ENCODE measurements around the gene AK9. TPM values are rescaled to one million over a fixed set of nuclear protein-coding genes. Genes with fewer than 3 reads are reported as not detected.

Gene AK9
- total and polyA plus RNA-seq, 2 of the 8 experiments (the other 6 are each of a cell fraction or from before 2014, with no cell fraction given), result 1.8 to 2.2 TPM

DNA sequence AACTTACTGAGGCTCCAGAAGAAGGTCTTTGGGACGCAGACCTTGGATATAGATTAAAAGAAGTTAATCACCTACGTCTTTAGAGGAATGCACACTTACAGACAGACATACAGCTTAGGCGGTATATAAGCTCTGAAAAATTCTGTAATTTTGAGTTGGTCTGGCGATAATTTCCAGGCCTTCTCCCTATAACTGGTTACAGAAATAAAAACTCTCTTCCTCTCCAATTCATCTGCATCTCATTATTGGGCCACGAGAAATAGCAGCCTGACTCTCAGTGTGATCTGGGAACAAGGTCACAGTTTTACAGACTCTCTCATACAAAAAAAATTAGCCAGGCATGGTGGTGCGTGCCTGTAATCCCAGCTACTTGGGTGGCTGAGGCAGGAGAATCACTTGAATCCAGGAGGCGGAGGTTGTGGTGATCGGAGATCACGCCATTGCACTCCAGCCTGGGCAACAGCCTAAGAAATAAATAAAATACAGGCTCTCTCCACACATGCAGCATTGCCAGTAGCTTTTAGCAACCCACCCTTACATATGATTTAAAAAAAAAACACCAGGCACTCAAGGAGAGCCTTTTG lies 212.7 kb downstream of the AK9 start:
- Histone ChIP-seq H3K4me1 (replicated peaks in 1 of 4; ENCODE audit: control insufficient read depth in 3 of 4, insufficient read depth in 4 of 4, low read length in 3 of 4) (peaks cover 2 to 15% (median 3%) of the 10 kb centered on the region in 4 experiments; a peak in 4 of 7 replicates), H3K79me1 (ENCODE audit: low read depth, low read length) (peaks cover 9% of the 10 kb centered on the region), H2BK12ac (ENCODE audit: low read depth, low read length) (no peak overlapping the region), H3K23me2 (ENCODE audit: low read depth, low read length) (0 out of 2 replicates have a peak, but pooled peaks cover 5% of the 10 kb centered on the region), H4K8ac (ENCODE audit: extremely low read depth, insufficient read depth, low read length) (no peak overlapping the region), H3K18ac (ENCODE audit: extremely low read depth, low read length) (no peak overlapping the region), H3K4ac (replicated peaks; ENCODE audit: insufficient read length, low read depth, low read length) (no peak overlapping the region), H3K23ac (ENCODE audit: insufficient read length) (no peak overlapping the region), H2AFZ (ENCODE audit: low read length) (no peak overlapping the region), H3K4me2 (ENCODE audit: insufficient read depth in 1 of 2, low read depth in 2 of 2, low read length in 2 of 2) (peak overlapping the region; percentile 49 to 72), H3K27me3 (replicated peaks in 1 of 4; ENCODE audit: control insufficient read depth in 3 of 4, extremely low read depth in 1 of 4, insufficient read depth in 3 of 4, low read length in 3 of 4) (no peaks in the 10 kb centered on the region), H4K20me1 (replicated peaks in 1 of 2; ENCODE audit: control insufficient read depth in 1 of 2, insufficient read depth in 2 of 2, low read length in 2 of 2) (peaks cover 4 to 16% of the 10 kb centered on the region in 2 experiments), H2BK5ac (ENCODE audit: low read depth, low read length) (no peak overlapping the region), H3K9ac (replicated peaks in 1 of 4; ENCODE audit: extremely low read depth in 1 of 4, low read depth in 3 of 4, low read length in 3 of 4) (no peak overlapping the region; a peak in 1 of 7 replicates), H4K91ac (replicated peaks; ENCODE audit: insufficient read length, low read length) (no peak overlapping the region), H3K27ac (ENCODE audit: low read depth, low read length) (no peak overlapping the region), H3K56ac (replicated peaks; ENCODE audit: insufficient read length, low read depth, low read length) (no peak overlapping the region), H2AK5ac (ENCODE audit: low read depth, low read length) (no peak overlapping the region), H3K79me2 (ENCODE audit: control insufficient read depth in 1 of 2, insufficient read depth in 2 of 2, low read length in 2 of 2) (peaks cover 20 to 74% of the 10 kb centered on the region in 2 experiments), H3K14ac (ENCODE audit: insufficient read length) (no peak overlapping the region), H3K36me3 (ENCODE audit: control insufficient read depth in 2 of 4, insufficient read depth in 4 of 4, low read length in 3 of 4) (peaks cover 9 to 70% (median 47%) of the 10 kb centered on the region in 4 experiments), H4K5ac (ENCODE audit: insufficient read length, low read depth, low read length) (no peak overlapping the region), H3K4me3 (ENCODE audit: extremely low read depth in 1 of 4, insufficient read depth in 2 of 4, low read depth in 3 of 4, low read length in 4 of 4) (peak overlapping the region in 2 of 4 experiments; percentile 6 to 48; a peak in 5 of 8 replicates), H3K9me3 (ENCODE audit: insufficient read depth in 2 of 2, low read depth in 1 of 2, low read length in 1 of 2) (no peaks in the 10 kb centered on the region), H2BK20ac (ENCODE audit: low read length) (no peak overlapping the region), H2BK15ac (ENCODE audit: low read length) (no peak overlapping the region), H2BK120ac (replicated peaks; ENCODE audit: low read depth, low read length) (no peak overlapping the region)
- no peak for FAIRE-seq
- ChIA-PET CTCF (ENCODE audit: partially characterized antibody) (interaction anchor here (0.7 to 1.7 kb wide), 3 partner anchors 9 to 290 kb away, joined by 3 to 5 read pairs (median 4); no protein-coding TSS in a partner anchor), POLR2A (ENCODE audit: partially characterized antibody) (interaction anchor here (0.6 to 1.6 kb wide), 3 partner anchors 12 to 139 kb away, joined by 3 to 7 read pairs (median 3); no protein-coding TSS in a partner anchor)
- 87% methylated on average over 9 of the region's 9 CpGs; no CpG with 5 or more reads in 1 of the 2 experiments for WGBS, 2 experiments (ENCODE audit: extremely low coverage in 1 of 2, insufficient coverage in 1 of 2, insufficient read length in 1 of 2, insufficient replicate concordance in 2 of 2, low coverage in 1 of 2, low lambda C conversion rate in 2 of 2, missing lambda C conversion rate in 1 of 2)
- DNase-seq (ENCODE audit: low read depth in 1 of 2, low spot score in 2 of 2), result no peak
- no peak for TF ChIP-seq TBP (IDR thresholded peaks at IDR 0.05; ENCODE audit: low read depth, low read length)
- TF ChIP-seq RXRA (IDR thresholded peaks at IDR 0.05; ENCODE audit: insufficient read depth, low read depth, low read length), result no peak
- TF ChIP-seq CBX5 (IDR thresholded peaks at IDR 0.05; ENCODE audit: low read depth, low read length), result no peak
- TF ChIP-seq TCF12 (IDR thresholded peaks at IDR 0.05; ENCODE audit: low read depth, low read length), result no peak
- TF ChIP-seq SP4 (IDR thresholded peaks at IDR 0.05; ENCODE audit: low read length), result no peak
- TF ChIP-seq ASH2L (IDR thresholded peaks at IDR 0.05; ENCODE audit: low read length), result no peak
- TF ChIP-seq POLR2AphosphoS5 (IDR thresholded peaks at IDR 0.05; ENCODE audit: low read depth, low read length), result no peak
- no peak for TF ChIP-seq NANOG (IDR thresholded peaks at IDR 0.05; ENCODE audit: insufficient read depth, low read depth, low read length, poor library complexity, severe bottlenecking)
- no peak for TF ChIP-seq NRF1 (IDR thresholded peaks at IDR 0.05; ENCODE audit: low read depth, low read length)
